GM18873 (cell line): ENCODE measurements around the gene INPP5K.
"Not testable (repeated sequence)": the region's sequence is repeated elsewhere in the genome, so short reads cannot be mapped to it uniquely, and the experiment has no call there.

Experiments used
- ATAC-seq: cut with Tn5 transposase; IDR thresholded peaks from one replicate; pipeline ENCODE4 v1.9.1; 2021; ENCODE audit warnings: mild to moderate bottlenecking, moderate library complexity, moderate number of reproducible peaks; ENCODE audit not compliant: unreplicated experiment, low FRiP score

Gene INPP5K

GRCh38 chr17:1548032-1548431 lies 31.6 kb upstream of the INPP5K start:
- no peak for ATAC-seq

GRCh38 chr17:1546292-1546922 lies 30.0 kb upstream of the INPP5K start:
- no peak for ATAC-seq

- no peak for ATAC-seq
Measured at GRCh38 chr17:1545618-1546017, 29.2 kb upstream of the INPP5K start.

GRCh38 chr17:1542316-1542715 lies 25.9 kb upstream of the INPP5K start:
- no peak for ATAC-seq

- ATAC-seq, result no peak
Measured at GRCh38 chr17:1541367-1541904, 25.0 kb upstream of the INPP5K start.

- ATAC-seq, result no peak
Measured at GRCh38 chr17:1539811-1540210, 23.4 kb upstream of the INPP5K start.

- ATAC-seq, result no peak
Measured at GRCh38 chr17:1535737-1536136, 19.3 kb upstream of the INPP5K start.

GRCh38 chr17:1533661-1534325 lies 17.4 kb upstream of the INPP5K start:
- ATAC-seq, result no peak

- no peak for ATAC-seq
Measured at GRCh38 chr17:1532836-1533602, 16.6 kb upstream of the INPP5K start.

GRCh38 chr17:1529863-1530262 lies 13.5 kb upstream of the INPP5K start:
- ATAC-seq, result no peak

GRCh38 chr17:1526876-1527275 lies 10.5 kb upstream of the INPP5K start:
- not testable (repeated sequence) for ATAC-seq

- no peak for ATAC-seq
Measured at GRCh38 chr17:1522626-1523025, 6.2 kb upstream of the INPP5K start.

- no peak for ATAC-seq
Measured at GRCh38 chr17:1521086-1521640, 4.8 kb upstream of the INPP5K start.

- no peak for ATAC-seq
Measured at GRCh38 chr17:1519678-1520077, 3.3 kb upstream of the INPP5K start.

GRCh38 chr17:1518410-1518809 lies 2.0 kb upstream of the INPP5K start:
- ATAC-seq, result no peak

- no peak for ATAC-seq
Measured at GRCh38 chr17:1515640-1516387, 598 bp downstream of the INPP5K start.

GRCh38 chr17:1512351-1512750 lies 4.1 kb downstream of the INPP5K start:
- no peak for ATAC-seq

- no peak for ATAC-seq
Measured at GRCh38 chr17:1511756-1512321, 4.6 kb downstream of the INPP5K start.

- ATAC-seq, result no peak
Measured at GRCh38 chr17:1511290-1511689, 5.1 kb downstream of the INPP5K start.

- ATAC-seq, result no peak
Measured at GRCh38 chr17:1509290-1509881, 7.0 kb downstream of the INPP5K start.
